8988T (cell line): ENCODE results near the gene CXXC1.
"Not testable (repeated sequence)": the region's sequence is repeated elsewhere in the genome, so short reads cannot be mapped to it uniquely, and the experiment has no call there.

Source experiments
- DNase-seq: peaks from one replicate; pipeline ENCODE4 v3.0.0; 2011

Gene CXXC1

DNA sequence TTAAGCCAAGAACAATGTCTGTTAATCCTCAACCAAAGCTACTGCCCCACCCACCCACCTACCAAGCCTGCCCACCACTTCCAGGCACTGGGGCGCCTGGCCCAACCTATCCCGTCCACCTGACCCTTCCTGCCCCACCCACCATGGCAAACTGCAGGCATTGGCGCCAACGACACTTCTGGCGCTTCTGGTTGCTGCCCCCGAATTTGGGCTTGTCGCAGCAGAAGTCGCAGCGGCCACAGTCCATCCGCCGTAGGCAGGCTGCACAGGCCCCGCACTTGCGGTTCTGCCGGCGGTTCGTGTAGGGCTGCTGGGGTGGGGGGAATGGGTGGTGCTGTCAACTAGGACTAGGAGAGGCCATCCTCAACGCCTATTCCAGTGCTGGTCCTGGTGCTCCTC lies 13.4 kb downstream of the CXXC1 start:
- DNase-seq = no peak

DNA sequence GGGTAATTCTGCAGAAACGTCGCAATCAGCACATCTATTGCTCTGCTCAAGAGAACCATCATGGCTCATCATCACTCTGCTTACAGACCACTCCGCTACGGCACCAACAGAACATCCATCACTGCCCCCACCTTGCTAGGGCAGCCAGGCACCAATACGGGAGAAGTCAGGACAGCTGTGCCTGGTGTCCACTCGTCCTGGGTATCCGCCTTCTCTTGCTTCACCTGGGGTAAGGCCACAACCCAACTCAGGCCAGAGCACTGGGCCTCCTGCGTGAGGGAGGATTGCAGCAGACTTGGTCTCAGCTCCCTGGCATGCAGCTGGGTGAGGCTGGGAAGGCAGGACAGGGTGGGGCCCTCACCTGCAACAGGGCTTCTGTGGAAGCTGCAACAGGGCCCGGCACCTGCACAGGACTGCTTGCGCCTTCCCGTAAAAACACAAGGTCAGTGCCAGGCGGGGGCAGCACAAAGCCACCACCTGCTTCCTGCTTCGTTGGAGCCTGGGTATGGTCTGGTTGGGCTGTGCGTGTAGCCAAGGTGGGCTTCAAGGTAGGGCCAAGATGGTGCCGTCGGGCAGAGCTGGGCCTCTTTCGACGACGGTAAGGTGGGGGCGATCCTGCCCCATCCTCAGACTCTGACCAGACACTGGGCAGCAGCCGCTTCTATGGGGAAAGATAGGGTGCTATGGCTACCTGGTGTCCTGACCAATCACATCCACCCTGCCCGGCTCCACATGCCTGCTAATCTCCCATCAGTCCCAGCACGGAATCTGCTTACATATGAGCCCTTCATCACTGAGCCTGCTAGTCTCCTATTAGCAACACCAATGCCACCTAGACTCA lies 14.1 kb downstream of the CXXC1 start:
- no peak for DNase-seq

DNA sequence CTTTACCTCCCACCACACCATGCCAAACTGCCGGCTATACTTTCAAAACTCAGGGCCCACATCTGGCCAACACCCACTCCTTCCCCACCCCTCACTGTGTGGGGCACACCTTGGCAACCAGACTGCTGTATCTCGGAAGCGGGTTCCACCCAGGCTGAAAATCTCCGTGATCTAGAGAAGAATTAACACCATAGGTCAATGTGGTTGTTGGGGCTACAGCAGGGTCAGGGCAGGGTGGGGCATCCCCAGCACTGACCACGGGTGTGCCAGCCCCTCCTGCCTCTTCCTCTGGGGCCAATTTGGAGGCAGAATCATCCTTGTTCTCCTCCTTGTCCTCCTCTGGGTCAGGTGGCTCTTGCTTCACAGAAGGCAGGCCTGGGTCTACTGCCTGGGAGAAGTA lies 14.9 kb downstream of the CXXC1 start:
- DNase-seq = no peak

DNA sequence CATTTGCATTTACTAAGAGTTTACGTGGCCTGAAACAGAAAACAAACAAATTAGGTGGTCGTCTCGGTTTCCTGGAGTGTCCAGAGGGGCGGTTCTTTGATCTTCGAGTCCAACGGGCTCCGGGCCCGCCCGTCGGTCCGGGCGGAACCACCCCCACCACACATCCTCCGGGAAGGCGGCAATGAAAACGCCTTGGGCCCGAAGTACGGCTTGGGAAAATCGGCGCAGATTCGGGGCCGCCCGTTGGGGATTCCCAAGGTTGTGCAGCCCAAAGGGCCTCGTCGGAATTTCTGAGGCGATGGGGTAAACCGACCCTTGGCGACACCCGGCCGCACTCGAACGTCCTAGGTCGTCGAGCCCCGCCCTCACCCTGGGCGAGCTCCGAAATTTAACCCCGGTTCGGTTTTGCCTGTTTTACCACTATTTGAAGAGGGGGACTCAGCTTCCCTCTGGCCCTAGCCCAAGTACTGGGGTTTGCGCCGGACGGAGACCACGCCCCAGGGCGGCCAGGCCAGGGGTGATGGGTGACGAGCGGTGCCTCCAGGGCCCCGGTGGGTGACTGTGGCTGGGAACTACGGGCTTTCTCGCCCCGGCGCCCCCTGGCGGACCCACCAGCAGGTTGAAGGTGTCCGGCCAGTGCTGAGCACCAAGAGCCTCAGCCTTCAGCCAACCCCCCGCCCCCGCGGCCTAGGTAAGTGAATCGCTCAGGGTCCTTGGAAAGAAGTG lies 19.3 kb downstream of the CXXC1 start:
- peak; percentile 88 for DNase-seq

DNA sequence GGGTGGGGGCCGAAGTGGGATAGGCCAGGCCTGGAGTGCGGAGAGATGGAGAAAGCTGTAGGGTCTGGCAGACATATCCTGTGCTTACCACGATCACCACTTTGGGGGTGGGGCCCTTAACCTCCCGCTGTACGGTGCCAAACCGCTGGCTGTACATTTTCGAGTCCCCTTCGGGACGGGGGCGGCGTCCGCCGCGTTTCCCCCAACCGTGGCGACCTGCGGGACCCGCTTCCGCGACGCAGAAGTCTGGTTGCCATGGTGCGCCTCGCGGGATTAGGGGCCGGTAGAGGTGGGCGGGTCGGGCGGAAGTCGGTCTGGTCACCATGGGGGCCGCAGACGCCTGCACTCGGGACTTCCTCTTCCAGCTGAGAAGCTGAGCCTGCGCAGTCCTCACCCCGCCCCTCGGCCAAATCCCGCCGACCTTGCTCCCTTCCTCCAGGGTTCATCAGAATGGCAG lies 21.2 kb downstream of the CXXC1 start, which contains the start of gene CFAP53:
TSS of gene CFAP53 (minus strand) at position 248 of the 457 bp plus-strand sequence. CDS start at position 157, 91 bp downstream.
- peak; percentile 89 for DNase-seq

DNA sequence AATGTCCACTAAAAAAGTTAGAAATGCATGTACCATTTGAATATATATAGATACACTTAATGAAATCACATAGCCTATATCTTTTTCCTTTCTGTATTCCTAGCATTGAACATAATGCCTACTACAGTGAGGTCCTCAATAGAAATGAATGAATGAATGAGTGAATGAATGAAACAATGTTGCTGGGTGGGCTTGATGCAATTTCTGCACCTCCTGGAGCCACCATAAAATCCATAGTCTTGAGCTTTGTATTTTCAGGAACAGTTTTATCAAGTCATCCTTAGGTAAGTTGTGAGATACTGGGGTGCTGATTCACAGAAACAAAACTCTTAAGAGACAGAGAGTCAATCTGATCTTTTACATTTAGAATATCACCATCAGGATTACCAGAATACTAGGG lies 24.5 kb downstream of the CXXC1 start:
- DNase-seq = no peak

DNA sequence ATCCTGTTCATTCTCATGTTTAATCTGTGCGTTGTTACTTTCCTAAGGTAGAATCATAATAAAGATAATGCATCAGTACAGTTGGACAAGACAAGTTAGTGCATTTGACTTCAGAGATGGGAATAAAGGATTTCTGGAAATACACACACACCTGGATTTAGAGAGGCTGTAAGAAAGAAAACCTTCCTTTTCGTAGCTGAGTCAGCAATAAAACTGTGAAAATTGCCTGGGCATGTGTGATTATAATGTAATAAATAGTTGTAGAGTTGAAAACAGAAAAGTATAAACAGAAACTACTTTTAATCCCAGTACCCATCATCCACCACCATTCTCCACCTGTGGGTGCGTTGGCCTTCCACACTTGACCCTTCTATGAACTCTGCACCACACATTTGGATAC lies 36.6 kb downstream of the CXXC1 start:
- DNase-seq = no peak

DNA sequence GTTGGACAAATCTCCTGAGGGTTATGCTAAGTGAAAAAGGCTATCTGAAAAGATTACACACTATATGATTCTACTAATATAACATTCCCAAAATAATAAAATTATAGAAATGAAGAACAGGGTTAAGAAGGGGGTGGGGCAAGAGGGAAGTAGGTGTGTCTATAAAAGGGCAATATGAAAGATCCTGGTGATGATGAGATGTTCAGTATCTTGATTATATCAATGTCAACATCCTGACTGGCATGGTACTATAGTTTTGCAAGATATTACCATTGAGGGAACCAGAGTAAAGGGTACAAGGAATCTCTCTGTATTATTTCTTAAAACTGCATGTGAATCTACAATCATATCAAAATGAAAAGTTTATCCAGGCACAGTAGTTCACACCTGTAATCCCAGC lies 37.9 kb downstream of the CXXC1 start:
- no peak for DNase-seq

DNA sequence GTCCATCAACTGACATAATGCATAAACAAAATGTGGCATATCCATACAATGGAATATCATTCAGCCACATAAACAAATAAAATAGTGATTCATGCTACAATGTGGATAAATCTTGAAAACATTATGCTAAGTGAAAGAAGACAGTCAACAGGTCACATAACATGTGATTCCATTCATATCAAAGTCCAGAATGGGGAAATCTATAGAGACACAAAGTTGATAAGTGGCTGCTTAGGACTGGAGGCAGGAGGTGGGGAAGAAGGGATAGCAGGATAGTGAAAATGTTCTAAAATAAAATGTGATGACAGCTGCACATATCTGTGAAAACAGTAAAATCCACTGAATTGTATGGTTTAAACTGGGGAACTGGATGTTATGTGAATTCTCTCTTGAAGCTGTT lies 39.9 kb downstream of the CXXC1 start:
- no peak for DNase-seq

DNA sequence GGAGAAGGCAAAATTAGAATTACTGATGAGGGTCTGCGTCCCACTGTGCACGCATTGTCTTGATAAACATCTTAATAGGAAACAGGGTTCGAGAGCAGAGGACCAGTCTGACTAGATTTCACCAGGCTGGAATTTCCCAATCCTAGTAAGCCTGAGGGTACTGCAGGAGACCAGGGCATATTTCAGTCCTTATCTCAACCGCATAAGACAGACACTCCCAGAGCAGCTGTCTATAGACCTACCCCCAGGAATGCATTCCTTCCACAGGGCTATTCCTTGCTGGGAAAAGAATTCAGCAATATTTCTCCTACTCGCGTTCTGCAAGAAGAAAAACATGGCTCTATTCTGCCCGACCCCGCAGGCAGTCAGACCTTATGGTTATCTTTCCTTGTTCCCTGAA lies 45.7 kb downstream of the CXXC1 start:
- not testable (repeated sequence) for DNase-seq

DNA sequence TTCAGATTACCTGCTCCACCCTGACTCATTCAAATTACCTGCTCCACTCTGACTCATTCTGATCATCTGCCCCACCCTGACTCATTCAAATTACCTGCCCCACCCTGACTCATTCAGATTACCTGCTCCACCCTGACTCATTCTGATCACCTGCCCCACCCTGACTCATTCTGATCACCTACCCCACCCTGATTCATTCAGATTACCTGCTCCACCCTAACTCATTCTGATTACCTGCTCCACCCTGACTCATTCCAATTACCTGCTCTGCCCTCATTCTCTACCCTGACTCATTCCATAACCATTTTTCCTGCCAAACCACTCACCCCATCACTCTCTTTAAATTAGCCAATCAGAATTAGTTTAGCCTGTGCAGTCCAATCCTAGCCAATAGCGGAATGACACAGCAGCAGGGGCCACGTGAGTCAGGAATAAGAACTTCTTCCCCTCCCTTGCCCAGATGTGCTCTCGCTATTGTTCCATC lies 47.4 kb downstream of the CXXC1 start:
- DNase-seq = no peak

DNA sequence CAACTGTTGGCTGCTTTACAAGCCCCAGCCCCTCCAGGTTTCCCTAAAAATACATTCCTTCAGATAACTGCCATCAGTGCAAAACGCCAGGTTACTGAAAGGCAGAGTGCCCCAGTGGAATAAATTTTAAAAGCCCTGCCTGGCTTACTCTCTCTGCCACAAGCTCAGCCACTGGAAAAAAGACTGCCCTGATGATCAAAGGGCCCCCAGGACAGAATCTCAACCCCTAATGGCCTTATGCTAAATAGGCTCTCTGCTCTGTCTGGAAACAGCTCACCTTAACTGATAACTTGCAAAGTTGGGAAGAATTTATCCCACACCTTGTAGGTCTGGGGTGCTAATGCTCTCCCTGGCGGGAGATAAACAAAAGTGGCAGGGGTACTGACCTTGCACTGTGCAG lies 55.1 kb downstream of the CXXC1 start:
- no peak for DNase-seq
